GM12873 (cell line): ENCODE data around the gene PTGDR2.

ENCODE experiments used
- CTCF ChIP-seq: IDR thresholded peaks from 2 replicates; pipeline ENCODE4 v1.5.1; 2012; ENCODE audit warnings: low read depth, mild to moderate bottlenecking, moderate library complexity, low read length, control low read depth; ENCODE audit not compliant: insufficient read depth; ENCODE audit errors: missing control alignments

PTGDR2 gene

GRCh38 chr11:60897496-60897895 is 41.7 kb upstream of the PTGDR2 start:
- TF ChIP-seq CTCF, result no peak

- no peak for TF ChIP-seq CTCF
Observed at GRCh38 chr11:60895687-60896086, 39.9 kb upstream of the PTGDR2 start.

GRCh38 chr11:60891103-60891741 is 35.5 kb upstream of the PTGDR2 start:
- no peak for TF ChIP-seq CTCF

- no peak for TF ChIP-seq CTCF
Observed at GRCh38 chr11:60890696-60891095, 34.9 kb upstream of the PTGDR2 start.

- no peak for TF ChIP-seq CTCF
Observed at GRCh38 chr11:60889869-60890311, 34.1 kb upstream of the PTGDR2 start.

GRCh38 chr11:60887556-60887955 is 31.8 kb upstream of the PTGDR2 start:
- TF ChIP-seq CTCF, result peak; percentile 65

GRCh38 chr11:60880643-60881282 is 25.0 kb upstream of the PTGDR2 start:
- TF ChIP-seq CTCF, result no peak
